Natural killer cell (primary cell): ENCODE measurements around the gene SELENOV. TPM values are rescaled to one million over a fixed set of nuclear protein-coding genes. Genes with fewer than 3 reads are reported as not detected.
A peak's percentile ranks its signal among the peaks of the same experiment; 100 is the strongest.

ENCODE experiments used
- ATAC-seq, 3 donors: fragments of 150-1000 bp in 2 of 3; fragments of 200-7000 bp in 1 of 3; cut with Tn5 transposase; 1 replicate in 1 of 3; 2 replicates in 2 of 3; pipeline ENCODE4 v1.10.0; 2021; ENCODE audit warnings: mild to moderate bottlenecking in 2 of 3, moderate library complexity in 2 of 3
- DNase-seq, 2 donors: peaks; one replicate each; pipeline versions ENCODE4 v3.0.0 to v3.0.0-alpha.2; 2013 to 2021; ENCODE audit warnings: mixed read lengths in 1 of 2
- H3K27ac ChIP-seq: one replicate; pipeline ENCODE4 v1.5.1; 2013; ENCODE audit warnings: mild to moderate bottlenecking, low read length
- H3K27me3 ChIP-seq: one replicate; pipeline ENCODE4 v1.6.1; 2013; ENCODE audit warnings: low read length; ENCODE audit not compliant: control insufficient read depth, insufficient read depth
- H3K36me3 ChIP-seq: one replicate; pipeline ENCODE4 v1.6.1; 2013; ENCODE audit warnings: low read length; ENCODE audit not compliant: control insufficient read depth, insufficient read depth
- H3K4me1 ChIP-seq: one replicate; pipeline ENCODE4 v1.6.1; 2013; ENCODE audit warnings: low read length; ENCODE audit not compliant: control insufficient read depth, insufficient read depth
- H3K4me3 ChIP-seq: one replicate; pipeline ENCODE4 v1.5.1; 2013; ENCODE audit warnings: low read length
- H3K9me3 ChIP-seq: one replicate; pipeline ENCODE4 v1.6.1; 2013; ENCODE audit warnings: low read length; ENCODE audit not compliant: control insufficient read depth, insufficient read depth
- H3K27ac Mint-ChIP-seq, 2 donors: one replicate each; pipeline ENCODE4 v1.8.0; 2022; ENCODE audit warnings: mild to moderate bottlenecking in 2 of 2, mixed read lengths in 2 of 2, moderate library complexity in 1 of 2
- H3K27me3 Mint-ChIP-seq, 2 donors: one replicate each; pipeline ENCODE4 v1.8.0; 2022; ENCODE audit warnings: low read depth in 2 of 2, mixed read lengths in 2 of 2
- H3K36me3 Mint-ChIP-seq: one replicate; pipeline ENCODE4 v1.8.0; 2022; ENCODE audit warnings: mixed read lengths
- H3K4me1 Mint-ChIP-seq, 2 donors: one replicate each; pipeline ENCODE4 v1.8.0; 2022; ENCODE audit warnings: mixed read lengths in 2 of 2
- H3K4me3 Mint-ChIP-seq: one replicate; pipeline ENCODE4 v1.8.0; 2022; ENCODE audit warnings: mild to moderate bottlenecking, moderate library complexity, mixed read lengths
- H3K9me3 Mint-ChIP-seq, 2 donors: one replicate each; pipeline ENCODE4 v1.8.0; 2022; ENCODE audit warnings: mixed read lengths in 2 of 2
- CTCF ChIP-seq: fragments of 200-600 bp; IDR thresholded peaks from one replicate; pipeline ENCODE4 v1.8.0; 2022; ENCODE audit warnings: antibody characterized with exemption
- WGBS: methylation state at CpG from one replicate; pipeline ENCODE4 v1.1.7; 2013; ENCODE audit warnings: missing lambda C conversion rate; ENCODE audit not compliant: insufficient coverage; 5-methylcytosine and 5-hydroxymethylcytosine counted together
- intact Hi-C: fragments of 100-400 bp; cut with micrococcal nuclease; formaldehyde crosslinking; loops from one replicate; pipeline ENCODE4 v1.14.2; 2022
- total RNA-seq, 4 donors: library from RNA; stranded (reverse); fragments of 120-200 nt in 1 of 4; gene quantifications; one replicate each; pipeline versions ENCODE4 v1.2.3 to v1.2.4, GENCODE V29; 2013 to 2022

The SELENOV gene
- total RNA-seq, 3 donors from 2014 or later (not counting 1 experiment from before 2014, with no cell fraction given) = not detected

GRCh38 chr19:39554701-39555311 lies 39.9 kb downstream of the SELENOV start:
- Mint-ChIP-seq H3K4me1 (peaks cover 13 to 14% of the 10 kb centered on the region in 2 donors), H3K9me3 (no peaks in the 10 kb centered on the region), H3K27me3 (no peaks in the 10 kb centered on the region), H3K36me3 (no peaks in the 10 kb centered on the region), H3K27ac (no peak overlapping the region), H3K4me3 (no peak overlapping the region)
- Histone ChIP-seq H3K27me3 (no peaks in the 10 kb centered on the region), H3K4me3 (no peak overlapping the region), H3K27ac (no peak overlapping the region), H3K36me3 (no peaks in the 10 kb centered on the region), H3K9me3 (no peaks in the 10 kb centered on the region), H3K4me1 (peaks cover 21% of the 10 kb centered on the region)
- ATAC-seq (no peak), DNase-seq (no peak)
- WGBS = 79% methylated on average over 4 of the region's 4 CpGs
- intact Hi-C loops = loop anchor here (5.0 kb wide), 1 partner anchor 212 kb away; no protein-coding TSS in a partner anchor
- no peak for TF ChIP-seq CTCF

GRCh38 chr19:39555883-39556282 lies 40.9 kb downstream of the SELENOV start:
- no peak overlapping the region for H3K4me3 ChIP-seq
- Mint-ChIP-seq H3K36me3 (no peaks in the 10 kb centered on the region), H3K27ac (no peak overlapping the region), H3K27me3 (no peaks in the 10 kb centered on the region), H3K4me1 (peaks cover 13 to 14% of the 10 kb centered on the region in 2 donors), H3K9me3 (no peaks in the 10 kb centered on the region), H3K4me3 (no peak overlapping the region)
- no peak overlapping the region for H3K27ac ChIP-seq
- intact Hi-C loops = no loop called here
- H3K36me3 ChIP-seq = no peaks in the 10 kb centered on the region
- no peaks in the 10 kb centered on the region for H3K9me3 ChIP-seq
- H3K4me1 ChIP-seq = peaks cover 21% of the 10 kb centered on the region
- no peak for DNase-seq
- TF ChIP-seq CTCF = no peak
- no peak for ATAC-seq
- no peaks in the 10 kb centered on the region for H3K27me3 ChIP-seq
- 38% methylated on average over 1 of the region's 1 CpG for WGBS

GRCh38 chr19:39557811-39558623 lies 43.1 kb downstream of the SELENOV start:
- H3K4me1 ChIP-seq = peaks cover 13% of the 10 kb centered on the region
- intact Hi-C loops = no loop called here
- Mint-ChIP-seq H3K27ac (peak overlapping the region; percentile 36 to 83), H3K9me3 (no peaks in the 10 kb centered on the region), H3K4me1 (peaks cover 13 to 14% of the 10 kb centered on the region in 2 donors), H3K27me3 (peaks cover 5 to 12% of the 10 kb centered on the region in 2 donors), H3K36me3 (no peaks in the 10 kb centered on the region), H3K4me3 (peak overlapping the region; percentile 51)
- H3K4me3 ChIP-seq = no peak overlapping the region
- DNase-seq = peak in 1 of 2 donors; percentile 59
- no peaks in the 10 kb centered on the region for H3K9me3 ChIP-seq
- no peaks in the 10 kb centered on the region for H3K27me3 ChIP-seq
- WGBS = 44% methylated on average over 5 of the region's 5 CpGs
- H3K27ac ChIP-seq = peak overlapping the region; percentile 28
- peak in 2 of 3 donors; percentile 24 to 48 for ATAC-seq
- no peaks in the 10 kb centered on the region for H3K36me3 ChIP-seq
- no peak for TF ChIP-seq CTCF
